ENCODE results near the gene STC2. TPM values are rescaled to one million over a fixed set of nuclear protein-coding genes. Genes with fewer than 3 reads are reported as not detected.

Gene STC2
- total and polyA plus RNA-seq, 2 experiments from 2014 or later: 65.2 to 138 TPM

GRCh38 chr5:173352366-173353349 is 24.4 kb upstream of the STC2 start:
- Histone ChIP-seq H3K9me3 (ENCODE audit: low read depth) (no peaks in the 10 kb centered on the region), H3K36me3 (no peaks in the 10 kb centered on the region), H3K4me1 (ENCODE audit: low read depth) (no peaks in the 10 kb centered on the region), H3K27me3 (no peaks in the 10 kb centered on the region), H3K4me3 (no peak overlapping the region), H3K27ac (no peak overlapping the region)
- no peak for TF ChIP-seq CTCF (IDR thresholded peaks at IDR 0.05; ENCODE audit: low read depth, low read length)
- no peak for DNase-seq (ENCODE audit: low read depth in 1 of 2, low spot score in 1 of 2)

- H3K36me3 ChIP-seq: no peaks in the 10 kb centered on the region
- H3K9me3 ChIP-seq (ENCODE audit: low read depth): no peaks in the 10 kb centered on the region
- DNase-seq (ENCODE audit: low read depth in 1 of 2, low spot score in 1 of 2): no peak
- no peaks in the 10 kb centered on the region for H3K27me3 ChIP-seq
- no peak overlapping the region for H3K4me3 ChIP-seq
- TF ChIP-seq CTCF (IDR thresholded peaks at IDR 0.05; ENCODE audit: low read depth, low read length): no peak
- H3K27ac ChIP-seq: no peak overlapping the region
- H3K4me1 ChIP-seq (ENCODE audit: low read depth): no peaks in the 10 kb centered on the region
Observed at GRCh38 chr5:173342813-173343755, 14.9 kb upstream of the STC2 start.

DNA sequence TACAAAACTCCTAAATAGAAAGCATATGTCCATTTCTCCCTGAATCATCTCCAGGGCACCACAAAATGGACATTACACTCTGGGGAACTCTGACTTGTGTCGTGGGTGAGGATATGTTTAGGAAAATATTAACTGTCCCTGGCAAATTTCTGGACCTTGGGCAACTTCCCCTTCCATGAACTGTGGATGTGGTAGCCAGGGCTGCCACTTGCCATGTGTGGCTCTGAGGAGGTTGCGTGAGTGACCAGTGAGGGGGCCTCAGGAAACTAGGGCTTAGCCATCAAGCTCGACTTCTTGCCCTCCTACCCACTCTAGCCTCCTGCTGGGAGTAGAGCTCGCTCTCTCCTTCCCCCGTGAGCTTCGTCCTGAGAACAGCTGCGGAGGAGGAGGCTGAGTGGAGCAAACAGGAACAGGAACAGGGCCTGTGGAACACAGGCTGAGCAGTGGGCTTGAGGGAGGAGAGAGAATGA is 13.8 kb upstream of the STC2 start:
- Histone ChIP-seq H3K4me3 (no peak overlapping the region), H3K9me3 (ENCODE audit: low read depth) (no peaks in the 10 kb centered on the region), H3K4me1 (ENCODE audit: low read depth) (no peaks in the 10 kb centered on the region), H3K36me3 (no peaks in the 10 kb centered on the region), H3K27ac (no peak overlapping the region), H3K27me3 (no peaks in the 10 kb centered on the region)
- no peak for TF ChIP-seq CTCF (IDR thresholded peaks at IDR 0.05; ENCODE audit: low read depth, low read length)
- no peak for DNase-seq (ENCODE audit: low read depth in 1 of 2, low spot score in 1 of 2)

GRCh38 chr5:173340984-173341383 is 12.8 kb upstream of the STC2 start:
- Histone ChIP-seq H3K4me1 (ENCODE audit: low read depth) (no peaks in the 10 kb centered on the region), H3K9me3 (ENCODE audit: low read depth) (no peaks in the 10 kb centered on the region), H3K27ac (no peak overlapping the region), H3K36me3 (no peaks in the 10 kb centered on the region), H3K27me3 (no peaks in the 10 kb centered on the region), H3K4me3 (no peak overlapping the region)
- no peak for DNase-seq (ENCODE audit: low read depth in 1 of 2, low spot score in 1 of 2)
- no peak for TF ChIP-seq CTCF (IDR thresholded peaks at IDR 0.05; ENCODE audit: low read depth, low read length)

DNA sequence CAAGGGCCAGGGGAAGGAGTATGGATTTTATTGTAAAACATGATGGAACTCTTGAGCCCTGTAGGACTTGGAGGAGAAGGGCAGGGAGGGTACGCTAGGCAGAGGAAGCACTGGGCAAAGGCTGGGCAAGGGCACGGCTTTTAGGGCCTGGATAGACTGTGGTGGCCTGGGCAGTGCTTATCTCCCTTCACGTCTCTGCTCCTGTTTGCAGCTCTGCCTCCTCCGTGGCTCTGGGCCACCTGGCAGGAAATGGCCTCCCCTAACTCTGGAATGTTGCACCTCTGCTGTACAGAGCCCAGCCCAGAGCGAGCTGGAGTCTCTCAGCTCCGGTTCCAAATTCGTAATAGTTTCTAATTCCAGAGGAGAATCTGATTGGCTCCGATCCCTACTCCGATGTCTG is 12.2 kb upstream of the STC2 start:
- H3K27me3 ChIP-seq: no peaks in the 10 kb centered on the region

More for the DNA sequence above, 12.2 kb upstream of the STC2 start:
- H3K27ac ChIP-seq: no peak overlapping the region
- H3K4me1 ChIP-seq (ENCODE audit: low read depth): no peaks in the 10 kb centered on the region
- no peak overlapping the region for H3K4me3 ChIP-seq
- H3K9me3 ChIP-seq (ENCODE audit: low read depth): no peaks in the 10 kb centered on the region
- no peak for TF ChIP-seq CTCF (IDR thresholded peaks at IDR 0.05; ENCODE audit: low read depth, low read length)
- DNase-seq (ENCODE audit: low read depth in 1 of 2, low spot score in 1 of 2): no peak
- H3K36me3 ChIP-seq: no peaks in the 10 kb centered on the region
